ENCODE data around the gene OTUB2. TPM values are rescaled to one million over a fixed set of nuclear protein-coding genes. Genes with fewer than 3 reads are reported as not detected.

OTUB2 gene
- total and polyA plus RNA-seq, 2 of the 8 experiments (the other 6 are each of a cell fraction or from before 2014, with no cell fraction given): 2.2 to 4.2 TPM

GRCh38 chr14:94036313-94037167 is 10.4 kb downstream of the OTUB2 start:
- Histone ChIP-seq H4K5ac (ENCODE audit: insufficient read length, low read depth, low read length) (no peak overlapping the region), H4K20me1 (replicated peaks in 1 of 2; ENCODE audit: control insufficient read depth in 1 of 2, insufficient read depth in 2 of 2, low read length in 2 of 2) (peaks cover 2 to 7% of the 10 kb centered on the region in 2 experiments), H3K4me1 (replicated peaks in 1 of 4; ENCODE audit: control insufficient read depth in 3 of 4, insufficient read depth in 4 of 4, low read length in 3 of 4) (peaks cover 0 to 9% (median 0%) of the 10 kb centered on the region in 4 experiments; a peak in 2 of 7 replicates), H3K23ac (ENCODE audit: insufficient read length) (no peak overlapping the region), H3K56ac (replicated peaks; ENCODE audit: insufficient read length, low read depth, low read length) (no peak overlapping the region), H4K91ac (replicated peaks; ENCODE audit: insufficient read length, low read length) (no peak overlapping the region), H3K9ac (replicated peaks in 1 of 4; ENCODE audit: extremely low read depth in 1 of 4, low read depth in 3 of 4, low read length in 3 of 4) (no peak overlapping the region), H3K27ac (ENCODE audit: low read depth, low read length) (no peak overlapping the region), H2AFZ (ENCODE audit: low read length) (no peak overlapping the region), H2BK15ac (ENCODE audit: low read length) (no peak overlapping the region), H3K79me2 (ENCODE audit: control insufficient read depth in 1 of 2, insufficient read depth in 2 of 2, low read length in 2 of 2) (no peaks in the 10 kb centered on the region), H2BK12ac (ENCODE audit: low read depth, low read length) (no peak overlapping the region), H3K79me1 (ENCODE audit: low read depth, low read length) (no peaks in the 10 kb centered on the region), H3K36me3 (ENCODE audit: control insufficient read depth in 2 of 4, insufficient read depth in 4 of 4, low read length in 3 of 4) (peaks cover 0 to 4% (median 0%) of the 10 kb centered on the region in 4 experiments; a peak in 2 of 8 replicates), H3K14ac (ENCODE audit: insufficient read length) (no peak overlapping the region), H2BK120ac (replicated peaks; ENCODE audit: low read depth, low read length) (no peak overlapping the region), H3K18ac (ENCODE audit: extremely low read depth, low read length) (no peak overlapping the region), H3K4me2 (ENCODE audit: insufficient read depth in 1 of 2, low read depth in 2 of 2, low read length in 2 of 2) (no peak overlapping the region; a peak in 1 of 4 replicates), H2BK5ac (ENCODE audit: low read depth, low read length) (no peak overlapping the region), H2AK5ac (ENCODE audit: low read depth, low read length) (no peak overlapping the region), H3K4me3 (ENCODE audit: extremely low read depth in 1 of 4, insufficient read depth in 2 of 4, low read depth in 3 of 4, low read length in 4 of 4) (no peak overlapping the region), H3K23me2 (ENCODE audit: low read depth, low read length) (no peaks in the 10 kb centered on the region), H3K27me3 (replicated peaks in 1 of 4; ENCODE audit: control insufficient read depth in 3 of 4, extremely low read depth in 1 of 4, insufficient read depth in 3 of 4, low read length in 3 of 4) (no peaks in the 10 kb centered on the region), H3K9me3 (ENCODE audit: insufficient read depth in 2 of 2, low read depth in 1 of 2, low read length in 1 of 2) (no peaks in the 10 kb centered on the region), H2BK20ac (ENCODE audit: low read length) (no peak overlapping the region), H3K4ac (replicated peaks; ENCODE audit: insufficient read length, low read depth, low read length) (no peak overlapping the region), H4K8ac (ENCODE audit: extremely low read depth, insufficient read depth, low read length) (no peak overlapping the region)
- CTCF ChIA-PET (ENCODE audit: partially characterized antibody): interaction anchor here (0.5 to 7.2 kb wide), 49 partner anchors 9 to 352 kb away, joined by 3 to 105 read pairs (median 4); partner anchors contain the start of genes CCDC197, IFI27L2, OTUB2 and SERPINA1
- WGBS, 2 experiments (ENCODE audit: extremely low coverage in 1 of 2, insufficient coverage in 1 of 2, insufficient read length in 1 of 2, insufficient replicate concordance in 2 of 2, low coverage in 1 of 2, low lambda C conversion rate in 2 of 2, missing lambda C conversion rate in 1 of 2): 45 to 100% methylated on average over 1 to 12 of the region's 12 CpGs
- peak; percentile 97 for FAIRE-seq
- POLR2A ChIA-PET (ENCODE audit: partially characterized antibody): interaction anchor here (0.8 to 1.8 kb wide), 3 partner anchors 12 to 42 kb away, joined by 3 to 6 read pairs (median 3); no protein-coding TSS in a partner anchor
- DNase-seq (ENCODE audit: low read depth in 1 of 2, low spot score in 2 of 2): peak; percentile 60 to 91
- TF ChIP-seq POLR2AphosphoS5 (IDR thresholded peaks at IDR 0.05; ENCODE audit: low read depth, low read length): no peak
- no peak for TF ChIP-seq POLR2A (IDR thresholded peaks at IDR 0.05; ENCODE audit: control extremely low read depth in 1 of 2, low read depth in 2 of 2, low read length in 2 of 2)
- no peak for TF ChIP-seq NRF1 (IDR thresholded peaks at IDR 0.05; ENCODE audit: low read depth, low read length)
- no peak for TF ChIP-seq RXRA (IDR thresholded peaks at IDR 0.05; ENCODE audit: insufficient read depth, low read depth, low read length)
- no peak for TF ChIP-seq CHD2 (IDR thresholded peaks at IDR 0.05; ENCODE audit: low read length)
- no peak for TF ChIP-seq KDM4A (IDR thresholded peaks at IDR 0.05; ENCODE audit: low read depth, low read length, severe bottlenecking)
- no peak for TF ChIP-seq KDM1A (IDR thresholded peaks at IDR 0.05; ENCODE audit: borderline replicate concordance, low read length)
- TF ChIP-seq GABPA (IDR thresholded peaks at IDR 0.05; ENCODE audit: borderline replicate concordance, insufficient read depth, low read length): no peak
- no peak for TF ChIP-seq SAP30 (IDR thresholded peaks at IDR 0.05; ENCODE audit: insufficient read depth, insufficient replicate concordance, low read length)
- TF ChIP-seq, protein P1, sequence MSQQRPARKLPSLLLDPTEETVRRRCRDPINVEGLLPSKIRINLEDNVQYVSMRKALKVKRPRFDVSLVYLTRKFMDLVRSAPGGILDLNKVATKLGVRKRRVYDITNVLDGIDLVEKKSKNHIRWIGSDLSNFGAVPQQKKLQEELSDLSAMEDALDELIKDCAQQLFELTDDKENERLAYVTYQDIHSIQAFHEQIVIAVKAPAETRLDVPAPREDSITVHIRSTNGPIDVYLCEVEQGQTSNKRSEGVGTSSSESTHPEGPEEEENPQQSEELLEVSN (IDR thresholded peaks at IDR 0.05): no peak
- no peak for TF ChIP-seq GTF2F1 (IDR thresholded peaks at IDR 0.05; ENCODE audit: borderline replicate concordance, low read depth, low read length)
- no peak for TF ChIP-seq SP1 (IDR thresholded peaks at IDR 0.05; ENCODE audit: low read depth, low read length)

Data from H1 (cell line).